K562 (cell line): ENCODE data around the gene SMURF1. TPM values are rescaled to one million over a fixed set of nuclear protein-coding genes. Genes with fewer than 3 reads are reported as not detected.

Experiments used
- AFF4 ChIP-seq: sonication (generic); formaldehyde crosslinking; IDR thresholded peaks from 2 replicates; pipeline ENCODE4 v1.8.0; 2023; ENCODE audit warnings: mild to moderate bottlenecking, missing genetic modification reagents
- CBX8 ChIP-seq: fragments of 200-600 bp; sonication (generic); IDR thresholded peaks from 2 replicates; pipeline ENCODE4 v1.6.1; 2012; ENCODE audit warnings: borderline replicate concordance, mixed run types, low read depth, mild to moderate bottlenecking, moderate library complexity, mixed read lengths, low read length, control low read depth, inconsistent platforms; ENCODE audit not compliant: poor library complexity, severe bottlenecking; ENCODE audit errors: extremely low read depth
- JUND ChIP-seq, 2 experiments: IDR thresholded peaks; 2 replicates in 1 of 2; 3 replicates in 1 of 2; pipeline ENCODE4 v1.6.1; 2011; ENCODE audit warnings: borderline replicate concordance in 2 of 2, low read depth in 2 of 2, low read length in 2 of 2, improper control_type of control experiment in 1 of 2, missing biosample characterization in 1 of 2, missing genetic modification characterization in 1 of 2, missing genetic modification reagents in 1 of 2
- MTA3 ChIP-seq: fragments of 450-650 bp; formaldehyde crosslinking; IDR thresholded peaks from 2 replicates; pipeline ENCODE4 v1.6.1; 2017; ENCODE audit warnings: mild to moderate bottlenecking, borderline replicate concordance
- NCOA1 ChIP-seq: fragments of 450-650 bp; IDR thresholded peaks from 2 replicates; pipeline ENCODE4 v1.6.1; 2016; ENCODE audit warnings: low read depth
- NCOA4 ChIP-seq: fragments of 450-650 bp; IDR thresholded peaks from 2 replicates; pipeline ENCODE4 v1.6.1; 2018; ENCODE audit warnings: mild to moderate bottlenecking; ENCODE audit not compliant: partially characterized antibody
- PHF20 ChIP-seq: fragments of 450-650 bp; IDR thresholded peaks from 2 replicates; pipeline ENCODE4 v1.6.1; 2018; ENCODE audit not compliant: partially characterized antibody
- PHF8 ChIP-seq: fragments of 200-600 bp; sonication (generic); IDR thresholded peaks from 2 replicates; pipeline ENCODE4 v1.6.1; 2012; ENCODE audit warnings: mixed run types, mild to moderate bottlenecking, inconsistent platforms, low read length, moderate library complexity, borderline replicate concordance
- PHTF2 ChIP-seq: fragments of 250-450 bp; sonication (Bioruptor Pico); IDR thresholded peaks from 2 replicates; pipeline ENCODE4 v1.5.0; 2021; ENCODE audit warnings: mild to moderate bottlenecking
- POLR2AphosphoS5 ChIP-seq: IDR thresholded peaks from 2 replicates; pipeline ENCODE4 v1.6.1; 2011; ENCODE audit warnings: mild to moderate bottlenecking, low read depth, low read length, moderate library complexity; ENCODE audit not compliant: control insufficient read depth, insufficient read depth
- RAD21 ChIP-seq, 2 experiments: fragments of 250-450 bp in 1 of 2; fragments of 450-650 bp in 1 of 2; sonication (Bioruptor Pico) in 1 of 2; formaldehyde crosslinking in 1 of 2; IDR thresholded peaks in 1 of 2; conservative IDR thresholded peaks in 1 of 2; 2 replicates each; pipeline versions ENCODE4 v1.4.0 to v1.8.0; 2020 to 2022; ENCODE audit warnings: mild to moderate bottlenecking in 2 of 2, moderate library complexity in 1 of 2
- RBFOX2 ChIP-seq: fragments of 200-400 bp; formaldehyde crosslinking; IDR thresholded peaks from 2 replicates; pipeline ENCODE4 v1.6.1; 2017; ENCODE audit warnings: low read depth, mild to moderate bottlenecking, low read length, moderate library complexity
- RFX5 ChIP-seq: IDR thresholded peaks from 2 replicates; pipeline ENCODE4 v1.6.1; 2011; ENCODE audit warnings: low read depth, mild to moderate bottlenecking, improper control_type of control experiment, low read length
- ZNF124 ChIP-seq: sonication (generic); formaldehyde crosslinking; IDR thresholded peaks from 2 replicates; pipeline ENCODE4 v1.8.1; 2022; ENCODE audit warnings: missing genetic modification reagents
- ZNF277 ChIP-seq: fragments of 250-450 bp; sonication (Bioruptor Pico); IDR thresholded peaks from 2 replicates; pipeline ENCODE4 v1.8.0; 2022; ENCODE audit warnings: inconsistent platforms, mild to moderate bottlenecking, moderate library complexity, borderline replicate concordance
- ZNF589 ChIP-seq: fragments of 200-800 bp; sonication (Bioruptor generic); IDR thresholded peaks from 2 replicates; pipeline ENCODE4 v1.6.1; 2016; ENCODE audit warnings: low read depth, missing genetic modification characterization, missing compliant biosample characterization
- polyA plus RNA-seq, 8 experiments: library from polyadenylated mRNA; depleted of rRNA in 4 of 8; stranded (reverse) in 5 of 8; unstranded in 3 of 8; fragments of >200 nt; fragmentation: Nextera tagmentation in 2 of 8; fragmentation: Illumina TruSeq in 1 of 8; extraction: Ambion mirVana in 2 of 8; extraction: Trizol in 1 of 8; gene quantifications; 2 replicates each; pipeline versions ENCODE4 v1.2.1 to v1.2.3, GENCODE V29; 2011 to 2014; ENCODE audit warnings: inconsistent platforms in 1 of 8, missing spikeins in 1 of 8
- total RNA-seq, 7 experiments: library from RNA; depleted of rRNA in 6 of 7; stranded (reverse); fragments of >200 nt in 6 of 7; fragmentation: Illumina TruSeq in 2 of 7; extraction: Trizol in 2 of 7; gene quantifications; 2 replicates each; pipeline versions ENCODE4 v1.2.1 to v1.2.3, GENCODE V29; 2011 to 2021; ENCODE audit warnings: low replicate concordance in 1 of 7
- TF ChIP-seq, protein P1 (sequence below): fragments of 450-650 bp; formaldehyde crosslinking; IDR thresholded peaks from 2 replicates; pipeline ENCODE4 v1.4.0; 2020; ENCODE audit warnings: mild to moderate bottlenecking
- TF ChIP-seq, protein P2 (sequence below), 2 experiments: fragments of 450-650 bp; IDR thresholded peaks; 2 replicates each; pipeline ENCODE4 v1.6.1; 2016

SMURF1 gene
- total and polyA plus RNA-seq, 9 of the 15 experiments (the other 6 are each of a cell fraction or from before 2014, with no cell fraction given), result 1.0 to 20.1 (median 12.6) TPM

DNA sequence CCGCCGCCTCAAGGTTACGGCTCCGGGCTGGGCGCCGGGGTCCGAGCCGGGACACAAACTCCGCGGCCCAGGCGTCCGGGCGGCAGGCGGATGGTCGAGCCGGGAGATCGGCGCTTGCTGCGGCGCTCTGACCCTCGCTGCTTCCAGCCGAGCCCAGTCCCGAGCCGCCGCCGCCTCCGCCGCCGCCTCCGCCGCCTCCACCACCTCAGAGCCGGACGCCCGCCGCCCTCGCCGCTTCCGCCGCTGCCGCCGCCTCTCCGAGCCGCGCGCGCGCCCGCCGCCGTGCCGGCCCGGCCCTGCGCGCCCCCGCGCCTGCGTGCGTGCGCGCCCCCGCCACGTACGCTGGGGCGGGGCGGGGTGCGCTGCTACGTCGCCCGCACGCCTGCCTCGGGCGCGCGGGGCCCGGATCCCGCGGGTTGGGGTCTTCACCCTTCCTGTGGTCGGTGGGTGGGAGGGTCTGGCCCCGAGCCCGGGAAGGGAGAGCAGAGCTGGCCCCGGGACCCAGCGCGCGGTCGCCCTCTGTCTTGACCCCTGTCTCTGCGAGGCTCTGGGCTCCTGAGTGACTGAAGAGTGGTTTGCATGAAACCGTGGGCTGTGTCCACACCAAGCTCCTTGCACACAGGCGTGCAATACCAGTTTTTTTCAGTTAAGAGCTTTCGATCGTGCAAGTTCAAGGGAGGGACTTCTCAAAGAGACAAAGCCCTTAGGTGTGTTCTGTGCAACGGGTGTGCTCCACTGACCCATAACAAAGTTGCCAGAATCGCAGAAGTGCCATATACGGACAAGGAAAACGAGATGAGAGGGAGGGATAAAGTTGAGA, at the start of gene SMURF1 (continued):
- TF ChIP-seq PHF8 (peak; percentile 99), RBFOX2 (peak; percentile 77), CBX8 (no peak), ZNF124 (CRISPR knock-in tag) (no peak), MTA3 (no peak), ZNF277 (CRISPR knock-in tag) (no peak), NCOA4 (no peak), RAD21 (CRISPR knock-in tag; conservative IDR thresholded peaks at IDR 0.05 in 1 of 2, IDR thresholded peaks at IDR 0.05 in 1 of 2) (peak; percentile 13 to 15; a peak in 2 of 4 replicates), PHTF2 (CRISPR knock-in tag) (no peak), POLR2AphosphoS5 (peak; percentile 67; the same call in 1 of the 2 replicates), RFX5 (no peak), AFF4 (no peak), JUND (IDR thresholded peaks at IDR 0.05; ENCODE audit: borderline replicate concordance, low read depth, low read length) (no peak), JUND (tag; IDR thresholded peaks at IDR 0.05; ENCODE audit: borderline replicate concordance, low read depth, low read length) (no peak), PHF20 (peak; percentile 79), ZNF589 (CRISPR knock-in tag) (peak; percentile 98), NCOA1 (no peak)
- TF ChIP-seq, protein P1, sequence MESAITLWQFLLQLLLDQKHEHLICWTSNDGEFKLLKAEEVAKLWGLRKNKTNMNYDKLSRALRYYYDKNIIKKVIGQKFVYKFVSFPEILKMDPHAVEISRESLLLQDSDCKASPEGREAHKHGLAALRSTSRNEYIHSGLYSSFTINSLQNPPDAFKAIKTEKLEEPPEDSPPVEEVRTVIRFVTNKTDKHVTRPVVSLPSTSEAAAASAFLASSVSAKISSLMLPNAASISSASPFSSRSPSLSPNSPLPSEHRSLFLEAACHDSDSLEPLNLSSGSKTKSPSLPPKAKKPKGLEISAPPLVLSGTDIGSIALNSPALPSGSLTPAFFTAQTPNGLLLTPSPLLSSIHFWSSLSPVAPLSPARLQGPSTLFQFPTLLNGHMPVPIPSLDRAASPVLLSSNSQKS (CRISPR knock-in tag), result no peak
- TF ChIP-seq, protein P2, sequence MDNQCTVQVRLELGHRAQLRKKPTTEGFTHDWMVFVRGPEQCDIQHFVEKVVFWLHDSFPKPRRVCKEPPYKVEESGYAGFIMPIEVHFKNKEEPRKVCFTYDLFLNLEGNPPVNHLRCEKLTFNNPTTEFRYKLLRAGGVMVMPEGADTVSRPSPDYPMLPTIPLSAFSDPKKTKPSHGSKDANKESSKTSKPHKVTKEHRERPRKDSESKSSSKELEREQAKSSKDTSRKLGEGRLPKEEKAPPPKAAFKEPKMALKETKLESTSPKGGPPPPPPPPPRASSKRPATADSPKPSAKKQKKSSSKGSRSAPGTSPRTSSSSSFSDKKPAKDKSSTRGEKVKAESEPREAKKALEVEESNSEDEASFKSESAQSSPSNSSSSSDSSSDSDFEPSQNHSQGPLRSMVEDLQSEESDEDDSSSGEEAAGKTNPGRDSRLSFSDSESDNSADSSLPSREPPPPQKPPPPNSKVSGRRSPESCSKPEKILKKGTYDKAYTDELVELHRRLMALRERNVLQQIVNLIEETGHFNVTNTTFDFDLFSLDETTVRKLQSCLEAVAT (IDR thresholded peaks at IDR 0.05), result no peak; a peak in 1 of 4 replicates
